ENCODE results near the gene MARK1.

The MARK1 gene

DNA sequence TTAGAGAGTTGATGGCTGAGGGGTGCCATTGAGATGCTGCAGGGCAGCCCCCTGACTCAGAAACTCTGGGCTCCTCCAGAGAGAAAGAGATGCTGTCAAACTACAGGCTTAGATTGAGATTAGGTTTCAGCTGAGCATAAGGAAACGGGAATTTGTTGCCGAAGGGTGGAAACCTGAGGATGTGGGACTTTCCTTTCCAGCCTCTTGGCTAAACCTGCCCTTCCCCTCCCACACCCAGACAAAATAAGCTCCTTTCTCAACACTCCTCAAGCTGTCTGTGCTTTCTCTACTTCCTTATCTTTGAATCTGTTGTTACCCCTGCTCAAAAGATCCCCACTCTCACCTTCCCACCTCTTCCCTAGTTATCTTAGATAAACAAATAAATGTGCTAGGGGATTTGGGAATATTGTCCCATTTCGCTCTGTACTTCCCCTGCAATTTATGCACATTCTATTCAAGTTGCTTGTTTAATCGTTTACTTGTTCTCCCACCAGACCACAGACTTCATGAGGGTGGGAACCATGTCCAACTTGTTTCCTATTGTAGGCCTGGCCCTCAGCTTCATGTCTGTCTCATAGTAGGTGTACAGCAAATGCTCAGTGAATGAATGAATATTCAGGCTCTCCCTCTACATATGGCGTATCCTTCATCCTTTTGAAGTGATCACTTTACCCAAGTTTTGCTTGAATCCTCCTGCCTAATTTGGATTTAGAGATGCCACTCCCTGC lies 30.6 kb upstream of the MARK1 start:
- TF ChIP-seq, protein P1, sequence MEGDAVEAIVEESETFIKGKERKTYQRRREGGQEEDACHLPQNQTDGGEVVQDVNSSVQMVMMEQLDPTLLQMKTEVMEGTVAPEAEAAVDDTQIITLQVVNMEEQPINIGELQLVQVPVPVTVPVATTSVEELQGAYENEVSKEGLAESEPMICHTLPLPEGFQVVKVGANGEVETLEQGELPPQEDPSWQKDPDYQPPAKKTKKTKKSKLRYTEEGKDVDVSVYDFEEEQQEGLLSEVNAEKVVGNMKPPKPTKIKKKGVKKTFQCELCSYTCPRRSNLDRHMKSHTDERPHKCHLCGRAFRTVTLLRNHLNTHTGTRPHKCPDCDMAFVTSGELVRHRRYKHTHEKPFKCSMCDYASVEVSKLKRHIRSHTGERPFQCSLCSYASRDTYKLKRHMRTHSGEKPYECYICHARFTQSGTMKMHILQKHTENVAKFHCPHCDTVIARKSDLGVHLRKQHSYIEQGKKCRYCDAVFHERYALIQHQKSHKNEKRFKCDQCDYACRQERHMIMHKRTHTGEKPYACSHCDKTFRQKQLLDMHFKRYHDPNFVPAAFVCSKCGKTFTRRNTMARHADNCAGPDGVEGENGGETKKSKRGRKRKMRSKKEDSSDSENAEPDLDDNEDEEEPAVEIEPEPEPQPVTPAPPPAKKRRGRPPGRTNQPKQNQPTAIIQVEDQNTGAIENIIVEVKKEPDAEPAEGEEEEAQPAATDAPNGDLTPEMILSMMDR (IDR thresholded peaks at IDR 0.05; ENCODE audit: borderline replicate concordance, insufficient read depth, low read depth, low read length), result no peak
- no peak overlapping the region for H3K4me3 ChIP-seq (ENCODE audit: low read depth, low read length)

DNA sequence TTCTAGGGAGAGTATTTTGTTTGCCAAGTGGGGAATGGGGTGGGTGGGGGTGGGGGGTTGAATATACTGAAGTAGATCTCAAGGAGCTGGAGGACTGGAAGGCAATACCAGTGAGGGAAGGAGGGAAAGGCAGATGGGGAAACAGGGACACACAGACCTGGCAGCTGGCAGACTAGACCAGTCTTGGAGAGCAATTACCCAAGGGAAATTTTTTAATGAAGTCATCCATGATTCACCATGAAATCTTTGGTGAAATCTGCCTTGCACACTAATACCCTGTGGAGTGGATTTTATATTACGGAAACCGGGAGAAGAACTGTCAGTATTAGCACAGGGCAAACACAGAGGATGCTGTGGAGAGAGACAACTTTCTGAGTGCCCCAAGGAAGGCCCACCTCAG lies 29.7 kb upstream of the MARK1 start:
- no peak overlapping the region for H3K4me3 ChIP-seq (ENCODE audit: low read depth, low read length)
- TF ChIP-seq, protein P1 (IDR thresholded peaks at IDR 0.05; ENCODE audit: borderline replicate concordance, insufficient read depth, low read depth, low read length), result no peak

DNA sequence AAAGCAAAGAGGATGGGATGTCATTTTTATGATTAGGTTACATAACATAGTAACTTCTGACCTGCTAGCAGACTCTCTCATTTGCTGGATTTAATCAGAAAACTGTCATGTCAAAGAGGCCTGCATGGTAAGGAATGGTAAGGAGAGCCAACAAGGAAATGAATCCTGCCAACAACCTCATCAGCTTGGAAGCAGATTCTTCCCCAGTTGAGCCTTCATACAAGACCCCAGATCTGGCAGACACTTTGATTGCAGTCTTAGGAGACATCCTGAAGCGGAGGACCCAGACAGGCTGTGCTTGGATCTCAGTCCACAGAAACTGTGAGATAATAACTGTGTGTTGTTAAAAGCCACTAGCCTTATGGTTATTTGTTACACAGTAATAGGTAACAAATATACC lies 27.6 kb upstream of the MARK1 start:
- TF ChIP-seq, protein P1 (IDR thresholded peaks at IDR 0.05; ENCODE audit: borderline replicate concordance, insufficient read depth, low read depth, low read length), result no peak
- H3K4me3 ChIP-seq (ENCODE audit: low read depth, low read length), result no peak overlapping the region

DNA sequence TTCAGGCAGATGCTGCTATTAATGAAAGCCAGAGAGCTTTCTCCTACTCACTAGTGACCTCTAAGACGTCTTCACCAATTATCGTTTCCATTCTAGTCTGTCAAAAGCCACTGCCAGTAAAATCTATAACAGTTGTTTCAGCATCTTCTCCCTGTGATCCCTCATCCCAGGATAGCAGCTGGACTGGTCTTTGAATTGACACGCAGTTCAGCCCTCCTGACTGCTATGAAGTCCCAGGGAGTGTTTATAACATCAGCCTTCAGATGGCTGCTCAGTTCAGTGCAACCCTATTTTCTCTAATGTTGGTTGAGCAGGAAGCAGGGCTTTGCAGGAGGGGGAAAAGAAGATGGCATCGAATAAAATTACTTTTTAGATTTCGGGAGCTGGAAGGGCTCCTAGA lies 23.6 kb upstream of the MARK1 start:
- TF ChIP-seq, protein P1 (IDR thresholded peaks at IDR 0.05; ENCODE audit: borderline replicate concordance, insufficient read depth, low read depth, low read length), result no peak
- H3K4me3 ChIP-seq (ENCODE audit: low read depth, low read length), result no peak overlapping the region

DNA sequence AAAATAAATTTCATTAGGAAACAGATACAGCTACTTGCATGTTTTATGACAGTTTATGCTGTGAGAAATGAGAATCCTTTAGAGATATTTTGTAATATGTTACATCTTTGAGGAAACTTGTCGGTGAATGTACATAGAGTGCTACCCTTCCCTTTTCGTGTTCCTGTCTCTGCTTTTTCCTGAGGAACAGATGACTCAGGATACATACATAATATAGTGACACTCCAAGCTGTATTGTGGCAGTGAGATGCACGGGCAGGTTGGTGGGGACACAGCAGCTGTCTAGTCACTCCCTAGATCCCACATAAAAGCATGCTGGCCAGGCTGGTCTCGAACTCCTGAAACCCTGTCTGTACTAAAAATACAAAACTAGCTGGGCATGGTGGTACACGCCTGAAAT lies 20.9 kb upstream of the MARK1 start:
- TF ChIP-seq, protein P1 (IDR thresholded peaks at IDR 0.05; ENCODE audit: borderline replicate concordance, insufficient read depth, low read depth, low read length), result no peak
- no peak overlapping the region for H3K4me3 ChIP-seq (ENCODE audit: low read depth, low read length)

DNA sequence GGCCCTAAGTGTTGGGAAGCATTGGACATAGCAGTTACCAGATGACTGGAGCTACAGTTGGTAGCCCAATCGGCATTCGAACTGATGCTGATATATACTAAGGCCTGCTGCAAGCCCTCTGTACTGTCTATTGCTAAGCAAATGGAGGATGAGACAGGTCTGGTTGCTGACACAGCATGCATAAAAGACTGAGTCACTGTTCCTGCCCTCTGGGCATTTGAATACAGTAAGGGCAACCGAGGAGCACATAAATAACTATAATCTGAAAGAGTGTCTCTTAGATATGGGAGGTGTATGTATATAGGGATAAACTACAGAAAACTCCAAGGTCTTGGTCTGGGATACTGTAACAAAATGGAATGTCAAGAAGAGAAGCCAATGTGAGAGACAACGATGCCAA lies 16.8 kb upstream of the MARK1 start:
- TF ChIP-seq, protein P1 (IDR thresholded peaks at IDR 0.05; ENCODE audit: borderline replicate concordance, insufficient read depth, low read depth, low read length), result no peak
- no peak overlapping the region for H3K4me3 ChIP-seq (ENCODE audit: low read depth, low read length)

DNA sequence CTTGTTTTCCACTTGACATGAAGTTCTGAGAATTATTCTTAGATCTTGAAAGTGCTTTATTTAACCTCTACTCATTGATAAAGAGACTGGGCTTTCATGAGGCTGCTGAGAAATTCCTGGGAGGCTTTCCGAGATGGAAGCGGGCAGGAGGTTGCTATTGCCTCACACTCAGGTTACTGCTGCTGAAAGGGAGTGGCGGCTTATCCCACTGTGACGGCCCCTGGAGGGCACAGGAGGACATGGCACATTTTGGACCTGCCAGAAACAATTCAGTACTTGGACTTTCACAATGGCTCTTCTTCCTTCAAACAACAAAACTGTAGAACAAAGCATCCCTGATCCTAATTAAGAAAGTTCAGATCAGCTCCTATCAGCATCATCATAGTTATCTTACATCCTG lies 16.2 kb upstream of the MARK1 start:
- H3K4me3 ChIP-seq (ENCODE audit: low read depth, low read length), result no peak overlapping the region
- TF ChIP-seq, protein P1 (IDR thresholded peaks at IDR 0.05; ENCODE audit: borderline replicate concordance, insufficient read depth, low read depth, low read length), result no peak
